Suprapubic skin (tissue), 4 donors: ENCODE measurements around the gene NLGN4X. TPM values are rescaled to one million over a fixed set of nuclear protein-coding genes. Genes with fewer than 3 reads are reported as not detected.

Source experiments
- DNase-seq, 2 donors: peaks; one replicate each; pipeline ENCODE4 v3.0.0-alpha.2; 2019; ENCODE audit warnings: low spot score in 2 of 2
- H3K27ac ChIP-seq: fragments of 200-600 bp; sonication (generic); one replicate; pipeline ENCODE4 v1.5.1; 2019
- H3K27me3 ChIP-seq: fragments of 200-600 bp; sonication (generic); one replicate; pipeline ENCODE4 v1.5.1; 2019
- H3K36me3 ChIP-seq: fragments of 200-600 bp; sonication (generic); one replicate; pipeline ENCODE4 v1.5.1; 2019
- H3K4me1 ChIP-seq: fragments of 200-600 bp; sonication (generic); one replicate; pipeline ENCODE4 v1.5.1; 2019
- H3K4me3 ChIP-seq: fragments of 200-600 bp; sonication (generic); one replicate; pipeline ENCODE4 v1.5.1; 2019; ENCODE audit warnings: mild to moderate bottlenecking
- H3K9me3 ChIP-seq: fragments of 200-600 bp; sonication (generic); one replicate; pipeline ENCODE4 v1.5.1; 2019
- EP300 ChIP-seq: sonication (generic); formaldehyde crosslinking; IDR thresholded peaks from one replicate; pipeline ENCODE4 v1.6.1; 2017; ENCODE audit warnings: antibody characterized with exemption
- POLR2A ChIP-seq, 2 donors: fragments of 450-650 bp; IDR thresholded peaks; one replicate each; pipeline ENCODE4 v1.6.1; 2017; ENCODE audit warnings: antibody characterized with exemption in 2 of 2, mild to moderate bottlenecking in 2 of 2, moderate library complexity in 2 of 2
- POLR2AphosphoS5 ChIP-seq, 3 donors: sonication (generic); formaldehyde crosslinking; IDR thresholded peaks; one replicate each; pipeline ENCODE4 v1.6.1; 2017; ENCODE audit warnings: antibody characterized with exemption in 3 of 3
- WGBS: methylation state at CpG from one replicate; pipeline ENCODE4 v1.1.5; 2018; 5-methylcytosine and 5-hydroxymethylcytosine counted together
- total RNA-seq, 4 donors: library from RNA; depleted of rRNA; stranded (reverse); fragments of >200 nt; gene quantifications; one replicate each; pipeline ENCODE4 v1.1.0, GENCODE V29; 2016
- TF ChIP-seq, protein P1 (sequence below), 2 donors: fragments of 200-600 bp in 1 of 2; fragments of 450-650 bp in 1 of 2; sonication (generic) in 1 of 2; IDR thresholded peaks; one replicate each; pipeline ENCODE4 v1.5.1; 2016 to 2019; ENCODE audit warnings: antibody characterized with exemption in 2 of 2, mild to moderate bottlenecking in 1 of 2, moderate library complexity in 1 of 2

Gene NLGN4X
- total RNA-seq, 4 donors from 2014 or later = 0.64 to 1.8 (median 1.2) TPM

DNA sequence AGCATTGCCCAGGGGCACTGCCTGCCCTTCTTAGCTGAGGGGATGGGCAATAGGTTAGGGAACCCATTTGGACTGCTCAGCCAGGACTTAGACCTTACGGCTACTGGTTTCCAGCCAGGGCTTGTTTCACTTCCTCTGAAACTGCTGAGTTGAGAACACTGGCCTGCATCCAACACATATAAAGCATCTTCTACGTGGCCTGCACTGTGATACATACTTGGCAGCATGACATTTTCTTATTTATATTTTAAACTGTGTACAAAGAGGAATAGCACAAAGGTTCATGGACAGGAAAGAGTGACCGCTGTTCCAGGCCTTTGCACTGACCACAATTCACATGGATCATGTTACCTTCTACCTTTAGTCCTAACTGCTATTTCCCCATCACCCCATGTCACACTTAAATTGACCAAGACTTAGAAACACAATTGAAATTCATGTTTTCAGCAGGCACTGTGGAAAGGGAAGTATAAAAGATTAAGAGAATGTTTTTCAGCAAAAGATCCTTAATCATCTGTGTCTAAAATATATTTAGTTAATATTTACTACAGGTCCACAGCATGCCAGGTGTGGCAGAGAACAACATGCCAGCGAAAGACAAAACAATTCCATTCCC lies 43.7 kb downstream of the NLGN4X start:
- WGBS = 53% methylated on average over 4 of the region's 4 CpGs

DNA sequence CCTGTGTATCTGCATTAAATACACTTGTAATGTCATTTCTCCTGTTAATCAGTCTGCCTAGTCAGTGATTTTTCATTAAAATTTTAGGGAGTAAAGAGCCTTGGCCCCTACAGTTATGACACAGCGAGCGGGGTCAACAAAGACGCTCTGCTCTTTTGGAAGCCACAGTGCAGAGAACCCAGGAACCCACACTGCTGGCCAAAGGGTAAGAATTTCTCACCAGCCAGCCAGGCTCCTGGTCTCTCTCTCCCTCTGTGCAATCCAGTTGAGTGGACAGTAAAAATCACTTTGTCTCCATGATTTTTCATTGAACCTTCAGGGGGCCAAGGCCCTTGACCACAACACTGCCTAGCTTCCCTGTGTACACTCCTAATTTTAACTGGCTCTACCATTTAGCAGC lies 52.8 kb downstream of the NLGN4X start:
- no peak overlapping the region for H3K4me3 ChIP-seq
- 87% methylated on average over 3 of the region's 3 CpGs for WGBS
- no peak overlapping the region for H3K27ac ChIP-seq
- no peaks in the 10 kb centered on the region for H3K27me3 ChIP-seq
- no peaks in the 10 kb centered on the region for H3K4me1 ChIP-seq
- no peak for TF ChIP-seq POLR2A (IDR thresholded peaks at IDR 0.05)
- no peak for TF ChIP-seq EP300
- TF ChIP-seq, protein P1, sequence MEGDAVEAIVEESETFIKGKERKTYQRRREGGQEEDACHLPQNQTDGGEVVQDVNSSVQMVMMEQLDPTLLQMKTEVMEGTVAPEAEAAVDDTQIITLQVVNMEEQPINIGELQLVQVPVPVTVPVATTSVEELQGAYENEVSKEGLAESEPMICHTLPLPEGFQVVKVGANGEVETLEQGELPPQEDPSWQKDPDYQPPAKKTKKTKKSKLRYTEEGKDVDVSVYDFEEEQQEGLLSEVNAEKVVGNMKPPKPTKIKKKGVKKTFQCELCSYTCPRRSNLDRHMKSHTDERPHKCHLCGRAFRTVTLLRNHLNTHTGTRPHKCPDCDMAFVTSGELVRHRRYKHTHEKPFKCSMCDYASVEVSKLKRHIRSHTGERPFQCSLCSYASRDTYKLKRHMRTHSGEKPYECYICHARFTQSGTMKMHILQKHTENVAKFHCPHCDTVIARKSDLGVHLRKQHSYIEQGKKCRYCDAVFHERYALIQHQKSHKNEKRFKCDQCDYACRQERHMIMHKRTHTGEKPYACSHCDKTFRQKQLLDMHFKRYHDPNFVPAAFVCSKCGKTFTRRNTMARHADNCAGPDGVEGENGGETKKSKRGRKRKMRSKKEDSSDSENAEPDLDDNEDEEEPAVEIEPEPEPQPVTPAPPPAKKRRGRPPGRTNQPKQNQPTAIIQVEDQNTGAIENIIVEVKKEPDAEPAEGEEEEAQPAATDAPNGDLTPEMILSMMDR (IDR thresholded peaks at IDR 0.05) = no peak
- TF ChIP-seq POLR2AphosphoS5 (IDR thresholded peaks at IDR 0.05) = no peak
- no peaks in the 10 kb centered on the region for H3K36me3 ChIP-seq
- no peaks in the 10 kb centered on the region for H3K9me3 ChIP-seq
- DNase-seq = no peak

More for the DNA sequence above, 43.7 kb downstream of the NLGN4X start:
- Histone ChIP-seq H3K36me3 (no peaks in the 10 kb centered on the region), H3K4me1 (no peaks in the 10 kb centered on the region), H3K27ac (no peak overlapping the region), H3K4me3 (no peak overlapping the region), H3K9me3 (no peaks in the 10 kb centered on the region), H3K27me3 (no peaks in the 10 kb centered on the region)
- no peak for DNase-seq
- TF ChIP-seq POLR2A (IDR thresholded peaks at IDR 0.05) (no peak), POLR2AphosphoS5 (IDR thresholded peaks at IDR 0.05) (no peak), EP300 (no peak)
- TF ChIP-seq, protein P1 (IDR thresholded peaks at IDR 0.05) = no peak

DNA sequence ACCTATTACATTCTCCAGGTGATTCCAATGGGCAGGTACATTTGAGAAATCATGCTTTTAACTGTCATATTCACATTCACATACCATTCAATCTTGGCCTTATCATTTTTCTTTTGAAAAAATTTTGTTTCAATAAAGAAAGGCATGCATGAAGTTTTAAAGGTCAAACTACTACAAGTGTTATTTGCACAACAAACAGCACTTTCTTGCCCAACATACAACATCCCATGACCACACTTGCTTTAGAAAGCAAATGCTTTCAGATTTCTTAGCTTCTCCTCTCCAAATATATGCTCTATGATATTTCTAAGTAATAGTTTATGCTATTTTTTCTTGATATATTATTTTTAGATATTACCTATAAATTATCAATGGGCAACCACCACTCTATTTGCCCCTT lies 58.2 kb downstream of the NLGN4X start:
- Histone ChIP-seq H3K9me3 (no peaks in the 10 kb centered on the region), H3K27ac (no peak overlapping the region), H3K27me3 (no peaks in the 10 kb centered on the region), H3K4me3 (no peak overlapping the region), H3K36me3 (no peaks in the 10 kb centered on the region), H3K4me1 (no peaks in the 10 kb centered on the region)
- TF ChIP-seq POLR2AphosphoS5 (IDR thresholded peaks at IDR 0.05) (no peak), POLR2A (IDR thresholded peaks at IDR 0.05) (no peak), EP300 (no peak)
- TF ChIP-seq, protein P1 (IDR thresholded peaks at IDR 0.05) = no peak
- DNase-seq = no peak

DNA sequence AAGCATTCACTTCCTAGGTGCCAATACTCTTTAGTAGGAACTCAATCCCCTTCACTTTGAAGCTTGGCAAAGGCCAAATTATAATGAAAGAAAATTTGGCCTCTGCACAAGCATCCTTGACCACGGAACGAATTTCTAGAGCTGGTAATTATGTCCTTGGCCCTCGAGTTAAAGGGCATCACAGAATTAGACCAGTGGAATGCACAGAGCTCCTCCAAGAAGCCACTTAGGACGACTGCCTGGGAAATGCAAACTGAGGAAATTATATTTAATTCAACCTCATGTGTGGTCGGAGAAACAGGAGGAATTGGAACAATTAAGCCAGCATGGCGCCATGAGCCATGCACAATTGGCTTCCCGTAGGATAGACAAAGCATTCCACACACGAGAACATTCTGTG lies 59.3 kb downstream of the NLGN4X start:
- Histone ChIP-seq H3K9me3 (no peaks in the 10 kb centered on the region), H3K27ac (no peak overlapping the region), H3K4me1 (no peaks in the 10 kb centered on the region), H3K36me3 (no peaks in the 10 kb centered on the region), H3K27me3 (no peaks in the 10 kb centered on the region), H3K4me3 (no peak overlapping the region)
- 64% methylated on average over 8 of the region's 8 CpGs for WGBS
- DNase-seq = no peak
- no peak for TF ChIP-seq POLR2AphosphoS5 (IDR thresholded peaks at IDR 0.05)
- TF ChIP-seq, protein P1 (IDR thresholded peaks at IDR 0.05) = no peak
- TF ChIP-seq POLR2A (IDR thresholded peaks at IDR 0.05) = no peak
- TF ChIP-seq EP300 = no peak

DNA sequence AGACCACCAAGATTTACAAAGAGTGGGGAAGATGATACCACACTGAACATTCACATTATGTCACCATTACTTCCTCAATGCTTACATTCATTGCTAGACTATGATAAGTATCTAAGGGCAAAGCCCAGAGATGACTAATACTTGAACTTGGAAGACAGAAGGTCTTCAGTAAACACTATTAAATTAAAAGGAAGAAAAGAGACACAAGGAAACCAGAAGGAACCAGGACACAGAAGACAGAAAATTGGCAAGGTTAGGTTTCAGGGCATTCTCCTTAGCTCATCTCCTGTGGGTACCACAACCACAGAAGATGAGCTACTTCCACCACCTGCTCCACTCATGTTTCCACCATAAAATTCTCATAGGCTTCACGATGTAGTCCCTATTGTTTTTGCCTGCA lies 64.9 kb downstream of the NLGN4X start:
- no peak for TF ChIP-seq POLR2AphosphoS5 (IDR thresholded peaks at IDR 0.05)
- 71% methylated on average over 1 of the region's 1 CpG for WGBS
- H3K4me1 ChIP-seq = no peaks in the 10 kb centered on the region

DNA sequence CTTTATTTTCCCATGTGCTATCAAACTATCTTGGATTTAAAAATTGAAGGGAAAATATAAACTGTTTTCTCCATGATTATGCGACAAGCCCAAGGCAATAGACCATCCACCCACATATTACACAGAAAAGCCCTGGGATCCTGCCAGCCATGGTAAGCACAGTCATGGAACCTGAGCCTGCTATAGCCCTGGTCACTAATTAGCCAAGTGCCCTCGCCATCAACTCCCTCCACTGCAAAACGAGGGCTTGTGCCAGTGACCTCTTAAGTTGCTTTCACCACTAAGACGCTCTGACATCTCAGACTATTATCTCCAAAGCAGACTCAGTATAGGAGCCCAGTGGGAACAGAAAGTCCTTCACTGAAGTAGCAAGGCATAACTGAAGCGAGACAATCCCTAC lies 69.2 kb downstream of the NLGN4X start:
- H3K27me3 ChIP-seq = no peaks in the 10 kb centered on the region
- no peak overlapping the region for H3K4me3 ChIP-seq
- H3K4me1 ChIP-seq = no peaks in the 10 kb centered on the region
- DNase-seq = no peak
- H3K27ac ChIP-seq = no peak overlapping the region
- no peaks in the 10 kb centered on the region for H3K9me3 ChIP-seq
- no peak for TF ChIP-seq POLR2A (IDR thresholded peaks at IDR 0.05)
- TF ChIP-seq, protein P1 (IDR thresholded peaks at IDR 0.05) = no peak
- no peak for TF ChIP-seq EP300
- TF ChIP-seq POLR2AphosphoS5 (IDR thresholded peaks at IDR 0.05) = no peak
- no peaks in the 10 kb centered on the region for H3K36me3 ChIP-seq
- WGBS = 77% methylated on average over 5 of the region's 5 CpGs

More for the DNA sequence above, 64.9 kb downstream of the NLGN4X start:
- H3K36me3 ChIP-seq = no peaks in the 10 kb centered on the region
- no peaks in the 10 kb centered on the region for H3K27me3 ChIP-seq
- no peak overlapping the region for H3K27ac ChIP-seq
- no peak for DNase-seq
- no peak overlapping the region for H3K4me3 ChIP-seq
- H3K9me3 ChIP-seq = no peaks in the 10 kb centered on the region
